ENCODE measurements around the gene SPATA31A7.
"Not testable (repeated sequence)": the region's sequence is repeated elsewhere in the genome, so short reads cannot be mapped to it uniquely, and the experiment has no call there.

The SPATA31A7 gene

GRCh38 chr9:61189736-61190135, at the start of gene SPATA31A7:
TSS of gene SPATA31A7 (plus strand) at chr9:61190036. CDS start at chr9:61190065, 29 bp downstream.
- not testable (repeated sequence) for H3K4me1 ChIP-seq (ENCODE audit: low read length); H3K36me3 ChIP-seq (replicated peaks; ENCODE audit: insufficient read depth, low read length)

DNA sequence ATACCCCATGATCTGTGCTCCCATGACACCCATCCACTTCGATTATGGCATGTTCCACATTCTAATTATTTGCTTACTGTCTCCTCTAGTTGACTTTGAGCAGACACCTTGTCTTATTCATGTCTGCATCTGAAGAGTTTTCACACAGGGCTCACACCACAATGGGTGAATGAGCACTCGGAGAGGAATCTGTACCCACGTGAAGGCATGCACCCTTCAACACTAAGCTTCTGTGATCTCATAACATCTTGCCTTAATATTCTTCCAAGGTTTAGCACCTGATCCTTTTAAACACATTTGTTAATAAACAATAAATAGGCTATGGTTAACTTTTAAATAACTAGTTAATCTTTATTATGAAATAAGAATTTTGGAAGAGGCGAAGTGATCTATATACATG, 36.6 kb downstream of the SPATA31A7 start:
- not testable (repeated sequence) for H3F3A ChIP-seq (ENCODE audit: insufficient read depth, low read length); H3K4me1 ChIP-seq (ENCODE audit: low read length); H3K27me3 ChIP-seq (replicated peaks; ENCODE audit: insufficient read depth, low read length); H4K20me1 ChIP-seq (ENCODE audit: insufficient read depth, low read length); H3K9me3 ChIP-seq (replicated peaks; ENCODE audit: insufficient read depth, low read length); H3K9me2 ChIP-seq (replicated peaks; ENCODE audit: insufficient read depth, low read length); H3K27ac ChIP-seq (ENCODE audit: low read length); H3K9ac ChIP-seq (ENCODE audit: low read length); H3K36me3 ChIP-seq (replicated peaks; ENCODE audit: insufficient read depth, low read length); H3K4me2 ChIP-seq (ENCODE audit: low read depth, low read length); H3K79me2 ChIP-seq (ENCODE audit: low read length); DNase-seq; H3K4me3 ChIP-seq (ENCODE audit: low read length); H2AFZ ChIP-seq (ENCODE audit: low read length)

More at GRCh38 chr9:61189736-61190135, at the start of gene SPATA31A7:
- H3K27ac ChIP-seq (ENCODE audit: low read length); H3F3A ChIP-seq (ENCODE audit: insufficient read depth, low read length); H3K4me2 ChIP-seq (ENCODE audit: low read depth, low read length); H3K4me3 ChIP-seq (ENCODE audit: low read length); H3K9ac ChIP-seq (ENCODE audit: low read length); H3K9me3 ChIP-seq (replicated peaks; ENCODE audit: insufficient read depth, low read length); H2AFZ ChIP-seq (ENCODE audit: low read length); H3K9me2 ChIP-seq (replicated peaks; ENCODE audit: insufficient read depth, low read length); H3K27me3 ChIP-seq (replicated peaks; ENCODE audit: insufficient read depth, low read length); H3K79me2 ChIP-seq (ENCODE audit: low read length); DNase-seq; H4K20me1 ChIP-seq (ENCODE audit: insufficient read depth, low read length): not testable (repeated sequence)

Data from MM.1S (cell line).